Activated CD4-positive, CD25-positive, alpha-beta regulatory T cell (primary cell): ENCODE data around the gene TSSK3.
A peak's percentile ranks its signal among the peaks of the same experiment; 100 is the strongest.
"Not testable (repeated sequence)": the region's sequence is repeated elsewhere in the genome, so short reads cannot be mapped to it uniquely, and the experiment has no call there.

Source experiments
- DNase-seq, 4 experiments: peaks; one replicate each; lab custom pipeline; 2025; lab: John Stamatoyannopoulos, UW

TSSK3 gene

GRCh38 chr1:32338637-32339145 is 23.6 kb upstream of the TSSK3 start:
- no peak for DNase-seq

GRCh38 chr1:32339363-32339978 is 22.9 kb upstream of the TSSK3 start:
- no peak for DNase-seq

- DNase-seq: no peak
These were observed 21.1 kb upstream of the TSSK3 start for GRCh38 chr1:32341186-32341757.

- no peak for DNase-seq
These were observed 20.4 kb upstream of the TSSK3 start for GRCh38 chr1:32341971-32342370.

GRCh38 chr1:32342704-32343103 is 19.6 kb upstream of the TSSK3 start:
- DNase-seq: no peak

- no peak for DNase-seq
These were observed 17.0 kb upstream of the TSSK3 start for GRCh38 chr1:32345289-32345827.

GRCh38 chr1:32346532-32347157 is 15.7 kb upstream of the TSSK3 start:
- DNase-seq: no peak

- no peak for DNase-seq
These were observed 13.1 kb upstream of the TSSK3 start for GRCh38 chr1:32349211-32349708.

- DNase-seq: peak; percentile 76 to 86 (median 80)
These were observed 11.4 kb upstream of the TSSK3 start for GRCh38 chr1:32350785-32351398.

- DNase-seq: peak; percentile 82 to 93 (median 88)
These were observed 10.7 kb upstream of the TSSK3 start for GRCh38 chr1:32351399-32352238.

GRCh38 chr1:32352239-32352745 is 10.0 kb upstream of the TSSK3 start:
- DNase-seq: no peak

- DNase-seq: no peak
These were observed 9.4 kb upstream of the TSSK3 start for GRCh38 chr1:32352831-32353383.

GRCh38 chr1:32353431-32353830 is 8.9 kb upstream of the TSSK3 start:
- no peak for DNase-seq

- DNase-seq: no peak
These were observed 8.3 kb upstream of the TSSK3 start for GRCh38 chr1:32353886-32354570.

GRCh38 chr1:32355778-32356177 is 6.6 kb upstream of the TSSK3 start:
- DNase-seq: not testable (repeated sequence)

GRCh38 chr1:32356478-32356877 is 5.9 kb upstream of the TSSK3 start:
- DNase-seq: no peak

- DNase-seq: no peak
These were observed 4.7 kb upstream of the TSSK3 start for GRCh38 chr1:32357614-32358013.

- DNase-seq: no peak
These were observed 3.9 kb upstream of the TSSK3 start for GRCh38 chr1:32358435-32358834.

GRCh38 chr1:32361308-32361673 is 1.0 kb upstream of the TSSK3 start:
- DNase-seq: no peak

GRCh38 chr1:32361674-32362473 is 465 bp upstream of the TSSK3 start:
- no peak for DNase-seq
